GM12878 (cell line): Measurements from ENCODE around the gene DDX10. TPM values are rescaled to one million over a fixed set of nuclear protein-coding genes. Genes with fewer than 3 reads are reported as not detected.

ENCODE experiments used
- CUX1 ChIP-seq: IDR thresholded peaks from 2 replicates; pipeline ENCODE4 v1.6.1; 2012; ENCODE audit warnings: improper control_type of control experiment, low read depth, low read length; ENCODE audit not compliant: insufficient replicate concordance
- SMAD5 ChIP-seq: IDR thresholded peaks from 2 replicates; pipeline ENCODE4 v1.6.1; 2016; ENCODE audit warnings: antibody characterized with exemption, low read depth
- polyA plus RNA-seq, 11 experiments: library from polyadenylated mRNA; depleted of rRNA in 4 of 11; unstranded in 6 of 11; stranded (reverse) in 5 of 11; fragments of >200 nt; fragmentation: Nextera tagmentation in 4 of 11; fragmentation: Illumina TruSeq in 1 of 11; extraction: Ambion mirVana in 4 of 11; extraction: Trizol in 1 of 11; gene quantifications; 1 replicate in 1 of 11; 2 replicates in 10 of 11; pipeline versions ENCODE4 v1.2.1 to v1.2.3, GENCODE V29; 2011 to 2016; ENCODE audit warnings: inconsistent platforms in 2 of 11, missing spikeins in 2 of 11, low read depth in 1 of 11
- total RNA-seq, 4 experiments: library from RNA; depleted of rRNA in 3 of 4; stranded (reverse); fragments of >200 nt in 3 of 4; fragmentation: Illumina TruSeq in 1 of 4; extraction: Trizol in 1 of 4; gene quantifications; 2 replicates each; pipeline versions ENCODE4 v1.2.1 to v1.2.3, GENCODE V29; 2013 to 2021

The DDX10 gene
- total and polyA plus RNA-seq, 10 of the 15 experiments (the other 5 are each of a cell fraction or from before 2014, with no cell fraction given) = 20.9 to 51.5 (median 31.9) TPM

GRCh38 chr11:108985945-108986279 lies 321.0 kb downstream of the DDX10 start (continued):
- TF ChIP-seq CUX1 = no peak
- no peak for TF ChIP-seq SMAD5

Other genes with a start within 250 kb of the DDX10 start
- 0.90 and 1.5 TPM in 2 replicates for gene C11orf65, start 197.5 kb upstream of the DDX10 start, total RNA-seq (2014; rRNA removed)
- gene C11orf65, start 197.5 kb upstream of the DDX10 start, total RNA-seq (2014; rRNA removed; fragmentation: Illumina TruSeq; extraction: Trizol) = 2.0 and 3.1 TPM in 2 replicates
- 0.21 and 0.87 TPM in 2 replicates for gene C11orf65, start 197.5 kb upstream of the DDX10 start, total RNA-seq (2021)
- gene C11orf65, start 197.5 kb upstream of the DDX10 start, polyA plus RNA-seq (2011; rRNA removed) = 1.3 and 2.6 TPM in 2 replicates
- gene C11orf65, start 197.5 kb upstream of the DDX10 start, polyA plus RNA-seq (2014; fragmentation: Illumina TruSeq; extraction: Trizol) = 0.71 and 0.81 TPM in 2 replicates
- 1 to 10 TPM; 1.4 to 1.5 TPM for gene C11orf65, start 197.5 kb upstream of the DDX10 start, polyA plus RNA-seq (2014; fragmentation: Nextera tagmentation; extraction: Ambion mirVana)
- 0.93 and 1.1 TPM in 2 replicates for gene C11orf65, start 197.5 kb upstream of the DDX10 start, polyA plus RNA-seq (2014; rRNA removed)
- gene C11orf65, start 197.5 kb upstream of the DDX10 start, polyA plus RNA-seq (2016; fragmentation: Nextera tagmentation; extraction: Ambion mirVana) = 1 to 10 TPM; 1.2 TPM
- gene POGLUT3, start 166.7 kb upstream of the DDX10 start, total RNA-seq (2014; rRNA removed) = 11.8 and 15.2 TPM in 2 replicates
- 15.9 and 16.0 TPM in 2 replicates for gene POGLUT3, start 166.7 kb upstream of the DDX10 start, total RNA-seq (2014; rRNA removed; fragmentation: Illumina TruSeq; extraction: Trizol)
- 11.3 and 12.4 TPM in 2 replicates for gene POGLUT3, start 166.7 kb upstream of the DDX10 start, total RNA-seq (2021)
- gene POGLUT3, start 166.7 kb upstream of the DDX10 start, polyA plus RNA-seq (2011; rRNA removed) = 21.5 and 27.4 TPM in 2 replicates
- gene POGLUT3, start 166.7 kb upstream of the DDX10 start, polyA plus RNA-seq (2014; fragmentation: Illumina TruSeq; extraction: Trizol) = 18.3 and 24.0 TPM in 2 replicates
- 1 to 10 TPM; 3.7 to 5.4 TPM for gene POGLUT3, start 166.7 kb upstream of the DDX10 start, polyA plus RNA-seq (2014; fragmentation: Nextera tagmentation; extraction: Ambion mirVana)
- 11.7 and 13.6 TPM in 2 replicates for gene POGLUT3, start 166.7 kb upstream of the DDX10 start, polyA plus RNA-seq (2014; rRNA removed)
- 10 to 100 TPM; 12.8 to 13.0 TPM for gene POGLUT3, start 166.7 kb upstream of the DDX10 start, polyA plus RNA-seq (2016; fragmentation: Nextera tagmentation; extraction: Ambion mirVana)
- gene EXPH5, start 71.3 kb upstream of the DDX10 start, total RNA-seq (2014; rRNA removed) = 6.6 and 8.5 TPM in 2 replicates
- 8.1 and 8.3 TPM in 2 replicates for gene EXPH5, start 71.3 kb upstream of the DDX10 start, total RNA-seq (2014; rRNA removed; fragmentation: Illumina TruSeq; extraction: Trizol)
- gene EXPH5, start 71.3 kb upstream of the DDX10 start, total RNA-seq (2021) = 9.2 and 11.1 TPM in 2 replicates
- 8.6 and 10.3 TPM in 2 replicates for gene EXPH5, start 71.3 kb upstream of the DDX10 start, polyA plus RNA-seq (2011; rRNA removed)
- gene EXPH5, start 71.3 kb upstream of the DDX10 start, polyA plus RNA-seq (2014; fragmentation: Illumina TruSeq; extraction: Trizol) = 2.4 and 2.9 TPM in 2 replicates
- gene EXPH5, start 71.3 kb upstream of the DDX10 start, polyA plus RNA-seq (2014; fragmentation: Nextera tagmentation; extraction: Ambion mirVana) = 1 to 10 TPM in 1 of 2 experiments, under 1 TPM in 1; 0.69 to 4.8 TPM
- 2.2 and 2.7 TPM in 2 replicates for gene EXPH5, start 71.3 kb upstream of the DDX10 start, polyA plus RNA-seq (2014; rRNA removed)
- gene EXPH5, start 71.3 kb upstream of the DDX10 start, polyA plus RNA-seq (2016; fragmentation: Nextera tagmentation; extraction: Ambion mirVana) = 1 to 10 TPM; 2.9 to 3.8 TPM